Measurements from ENCODE around the gene VCAN.

Gene VCAN

GRCh38 chr5:83470526-83471404 is 779 bp upstream of the VCAN start:
- DNase-seq = no peak

GRCh38 chr5:83472213-83472507 is 616 bp downstream of the VCAN start:
- no peak for DNase-seq

- peak; percentile 21 for DNase-seq
Measured at GRCh38 chr5:83472508-83473345, 1.2 kb downstream of the VCAN start.

GRCh38 chr5:83473346-83474160 is 2.0 kb downstream of the VCAN start:
- DNase-seq = peak; percentile 51

DNA sequence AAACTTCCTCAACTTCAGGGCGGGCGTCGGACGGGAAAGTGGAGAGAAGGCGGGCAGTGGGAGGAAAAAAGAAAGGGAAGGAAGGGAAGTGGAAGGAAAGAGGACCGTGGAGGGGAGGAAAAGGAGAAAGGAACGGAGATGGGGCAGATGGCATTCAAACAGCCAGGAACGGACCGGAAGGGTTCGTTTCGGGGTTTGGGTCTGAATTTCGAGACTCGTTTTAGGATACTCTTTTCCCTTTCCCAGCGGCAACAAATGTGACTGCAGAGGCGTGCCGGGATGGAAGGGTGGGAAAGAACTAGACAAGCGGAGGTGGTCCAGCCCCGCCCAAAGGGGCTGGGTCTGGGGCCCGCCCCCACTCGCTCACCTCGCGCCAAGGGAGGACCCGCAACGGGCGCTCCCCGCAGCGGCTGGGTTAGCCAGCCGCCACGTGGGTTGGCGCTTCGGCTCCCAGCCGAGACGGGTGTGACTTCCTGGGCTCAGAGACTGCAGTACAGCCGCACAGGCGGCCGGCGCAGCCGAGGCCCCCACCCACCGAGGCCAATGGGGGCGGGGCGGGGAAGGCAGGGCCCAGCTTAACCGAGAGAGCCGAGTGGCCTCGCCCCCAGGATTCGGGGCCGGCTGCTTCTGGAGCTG is 2.7 kb downstream of the VCAN start:
- DNase-seq = peak; percentile 13

- no peak for DNase-seq
Measured at GRCh38 chr5:83474991-83475390, 3.4 kb downstream of the VCAN start.

GRCh38 chr5:83475391-83475863 is 3.9 kb downstream of the VCAN start:
- no peak for DNase-seq

DNA sequence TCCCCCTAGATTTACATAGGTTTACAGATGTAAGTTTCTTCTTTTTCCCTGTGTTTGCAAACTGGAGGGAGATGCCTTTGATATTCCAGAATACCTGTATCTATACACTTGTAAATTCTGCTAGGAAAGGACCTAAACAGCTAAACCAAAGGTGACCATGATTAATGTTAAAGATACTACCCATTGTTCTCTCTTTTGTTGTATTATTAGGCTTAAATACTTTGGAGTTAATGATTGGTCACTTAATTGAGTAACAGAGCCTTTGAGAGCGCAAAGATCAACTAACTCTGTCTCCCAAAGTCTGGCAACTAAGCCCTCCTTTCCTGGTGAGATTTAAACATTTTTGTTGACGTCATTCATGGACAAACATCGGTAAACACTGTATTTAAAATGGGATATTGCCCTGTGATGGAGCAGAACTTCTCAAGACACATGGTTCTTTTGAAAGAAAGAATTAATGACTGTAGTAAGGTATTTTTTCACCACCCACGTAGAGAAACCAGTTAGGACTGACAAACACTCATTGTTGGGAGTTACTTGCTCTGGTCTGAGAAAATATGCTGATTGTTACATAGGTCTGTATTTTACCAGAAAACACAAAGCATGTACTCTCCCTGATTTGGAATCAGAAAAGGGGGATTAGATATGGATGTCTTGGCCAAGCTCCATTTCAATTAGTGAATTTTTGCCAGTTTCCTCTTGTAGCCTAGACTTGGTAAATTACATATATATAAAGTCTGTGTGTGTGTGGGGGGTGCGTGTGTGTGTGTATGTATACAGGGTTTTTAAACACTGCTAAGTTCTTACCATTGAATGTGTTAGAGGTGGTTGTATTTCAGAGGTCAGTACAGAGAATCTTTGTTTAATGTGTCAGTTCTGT is 4.6 kb downstream of the VCAN start:
- DNase-seq = no peak

DNA sequence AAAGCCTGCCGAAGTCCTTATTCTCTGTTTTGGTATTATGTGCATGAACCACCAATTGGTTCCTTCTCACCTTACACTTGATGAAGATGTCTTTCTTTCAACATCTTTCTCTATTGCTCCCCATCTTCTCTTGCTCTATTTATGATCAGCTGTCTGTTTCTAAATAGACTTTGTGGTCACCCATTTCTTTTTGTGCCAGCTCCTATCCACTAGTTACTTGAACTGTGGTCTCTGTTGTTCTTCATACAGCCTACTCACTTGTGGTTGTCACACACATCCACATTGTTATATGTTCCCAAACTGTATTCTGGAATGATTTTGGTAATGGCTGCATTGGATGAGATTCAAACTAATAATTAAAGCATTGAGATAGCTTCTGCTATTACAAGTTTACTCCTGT is 11.4 kb downstream of the VCAN start:
- no peak for DNase-seq

DNA sequence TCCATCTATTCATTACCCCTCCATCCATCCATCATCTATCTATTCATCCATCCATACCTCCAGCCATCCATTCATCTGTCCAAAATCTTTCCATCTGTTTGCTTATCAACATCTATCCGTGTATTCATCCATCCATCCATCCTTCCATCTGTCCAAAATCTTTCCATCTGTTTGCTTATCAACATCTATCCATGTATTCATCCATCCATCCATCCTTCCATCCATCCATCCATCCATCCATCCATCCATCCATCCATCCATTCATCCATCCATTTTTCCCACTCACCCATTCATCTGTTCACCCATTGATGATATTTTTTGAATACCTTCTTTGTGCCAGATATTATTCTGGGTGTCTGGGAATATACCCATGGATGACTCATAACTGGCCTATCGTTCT is 12.8 kb downstream of the VCAN start:
- DNase-seq = no peak

- DNase-seq = no peak
Measured at GRCh38 chr5:83485842-83486241, 14.3 kb downstream of the VCAN start.

- DNase-seq = no peak
Measured at GRCh38 chr5:83487155-83487554, 15.6 kb downstream of the VCAN start.

GRCh38 chr5:83488271-83488670 is 16.7 kb downstream of the VCAN start:
- DNase-seq = no peak

DNA sequence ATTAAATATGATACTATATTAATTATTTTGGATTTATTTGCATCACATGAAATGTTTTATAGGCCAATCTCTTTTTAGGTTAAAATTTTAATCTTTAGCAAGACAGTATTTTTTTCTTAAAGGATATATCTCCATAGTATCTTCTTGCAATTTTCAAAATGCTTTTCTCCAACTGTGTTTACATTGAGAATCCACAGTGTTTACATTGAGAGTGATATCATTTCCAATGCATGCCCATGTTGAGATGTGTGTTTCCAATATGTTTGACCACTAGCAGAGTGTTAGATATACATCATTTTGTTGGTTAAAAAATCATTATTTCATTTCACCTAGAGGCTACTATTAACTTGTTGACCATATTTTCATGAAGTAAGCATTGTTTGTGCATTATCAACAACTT is 17.3 kb downstream of the VCAN start:
- no peak for DNase-seq

- no peak for DNase-seq
Measured at GRCh38 chr5:83490203-83490602, 18.7 kb downstream of the VCAN start.

DNA sequence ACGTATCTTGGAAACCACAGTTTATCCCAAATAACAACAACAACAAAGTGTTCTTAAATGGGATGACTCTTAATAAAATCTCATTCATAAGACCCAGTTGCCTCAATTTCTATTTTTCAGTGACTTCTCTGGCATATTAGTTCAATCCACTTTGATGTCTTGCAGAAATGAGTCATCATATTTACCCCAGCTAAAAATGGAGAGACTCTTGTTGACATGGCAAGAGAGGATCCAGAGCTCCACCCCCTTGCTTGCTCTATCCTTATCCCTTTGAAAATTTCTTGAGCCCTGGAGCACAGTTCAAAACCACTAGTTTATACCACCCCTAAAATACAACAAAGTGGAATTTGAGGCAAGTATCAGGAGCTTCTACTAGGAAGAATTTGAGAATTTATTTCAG is 20.8 kb downstream of the VCAN start:
- DNase-seq = no peak

GRCh38 chr5:83493644-83494043 is 22.1 kb downstream of the VCAN start:
- no peak for DNase-seq

GRCh38 chr5:83494087-83494620 is 22.6 kb downstream of the VCAN start:
- no peak for DNase-seq

DNA sequence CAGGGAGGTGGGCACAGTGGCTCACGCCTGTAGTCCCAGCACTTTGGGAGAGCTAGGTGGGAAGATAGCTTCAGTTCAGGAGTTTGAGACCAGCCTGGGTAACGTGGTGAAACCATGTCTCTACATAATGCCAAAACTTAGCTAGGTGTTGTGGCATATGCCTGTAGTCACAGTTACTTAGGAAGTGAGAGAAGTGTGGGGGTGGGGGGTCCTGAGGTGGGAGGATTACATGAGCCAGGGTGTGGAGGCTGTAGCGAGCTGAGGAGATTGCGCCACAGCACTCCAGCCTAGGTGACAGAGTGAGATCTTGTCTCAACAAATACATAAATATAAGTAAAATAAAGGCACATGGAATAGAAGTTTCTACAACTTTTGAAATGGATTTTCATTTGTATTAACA is 23.1 kb downstream of the VCAN start:
- no peak for DNase-seq

GRCh38 chr5:83496626-83497025 is 25.1 kb downstream of the VCAN start:
- no peak for DNase-seq

- no peak for DNase-seq
Measured at GRCh38 chr5:83498585-83498984, 27.0 kb downstream of the VCAN start.
